HepG2 (cell line): ENCODE data around the gene KLHL18. TPM values are rescaled to one million over a fixed set of nuclear protein-coding genes. Genes with fewer than 3 reads are reported as not detected.

Source experiments
- AGO2 ChIP-seq: fragments of 200-400 bp; formaldehyde crosslinking; optimal IDR thresholded peaks from 2 replicates; pipeline ENCODE3; 2017; ENCODE audit warnings: mild to moderate bottlenecking, low read depth, low read length, moderate library complexity
- ARID3A ChIP-seq: IDR thresholded peaks from 2 replicates; pipeline ENCODE4 v1.6.1; 2012; ENCODE audit warnings: low read depth, low read length, improper control_type of control experiment
- ERF ChIP-seq: IDR thresholded peaks from 2 replicates; pipeline ENCODE4 v1.6.1; 2018; ENCODE audit warnings: missing biosample characterization, missing genetic modification reagents
- HOXD1 ChIP-seq: sonication (generic); formaldehyde crosslinking; IDR thresholded peaks from 2 replicates; pipeline ENCODE4 v1.5.0; 2020; ENCODE audit warnings: missing genetic modification reagents
- LCORL ChIP-seq, 2 experiments: fragments of 450-650 bp in 1 of 2; sonication (generic) in 1 of 2; formaldehyde crosslinking in 1 of 2; IDR thresholded peaks; 2 replicates each; pipeline versions ENCODE4 v1.5.0 to v1.6.1; 2017 to 2020; ENCODE audit warnings: antibody characterized with exemption in 1 of 2, missing genetic modification reagents in 1 of 2
- MEIS1 ChIP-seq: sonication (generic); formaldehyde crosslinking; IDR thresholded peaks from 2 replicates; pipeline ENCODE4 v1.9.0; 2021; ENCODE audit warnings: mild to moderate bottlenecking, missing genetic modification reagents, moderate library complexity, borderline replicate concordance
- MEIS2 ChIP-seq: sonication (generic); formaldehyde crosslinking; IDR thresholded peaks from 2 replicates; pipeline ENCODE4 v1.9.0; 2021; ENCODE audit warnings: mild to moderate bottlenecking, missing genetic modification reagents
- MIER2 ChIP-seq: IDR thresholded peaks from 2 replicates; pipeline ENCODE4 v1.6.1; 2016; ENCODE audit warnings: missing biosample characterization, missing genetic modification reagents
- MYC ChIP-seq: sonication (generic); formaldehyde crosslinking; IDR thresholded peaks from 2 replicates; pipeline ENCODE4 v1.9.0; 2021; ENCODE audit warnings: missing genetic modification reagents, borderline replicate concordance
- NRL ChIP-seq: sonication (generic); formaldehyde crosslinking; IDR thresholded peaks from 2 replicates; pipeline ENCODE4 v1.5.0; 2020; ENCODE audit warnings: missing genetic modification reagents, mild to moderate bottlenecking, moderate library complexity, borderline replicate concordance
- RNF219 ChIP-seq: sonication (generic); formaldehyde crosslinking; IDR thresholded peaks from 2 replicates; pipeline ENCODE4 v1.5.0; 2020; ENCODE audit warnings: mild to moderate bottlenecking, missing genetic modification reagents
- SIX1 ChIP-seq: sonication (generic); formaldehyde crosslinking; IDR thresholded peaks from 2 replicates; pipeline ENCODE4 v1.4.0; 2020; ENCODE audit warnings: missing genetic modification reagents, borderline replicate concordance
- SIX4 ChIP-seq: sonication (generic); formaldehyde crosslinking; IDR thresholded peaks from 2 replicates; pipeline ENCODE4 v1.4.0; 2020; ENCODE audit warnings: missing genetic modification reagents
- TEAD3 ChIP-seq: optimal IDR thresholded peaks from 2 replicates; pipeline ENCODE3; 2016; ENCODE audit warnings: borderline replicate concordance
- TFDP2 ChIP-seq: sonication (generic); formaldehyde crosslinking; IDR thresholded peaks from 2 replicates; pipeline ENCODE4 v1.4.0; 2020; ENCODE audit warnings: missing genetic modification reagents
- TOE1 ChIP-seq: sonication (generic); formaldehyde crosslinking; IDR thresholded peaks from 2 replicates; pipeline ENCODE4 v1.4.0; 2020; ENCODE audit warnings: mild to moderate bottlenecking, missing genetic modification reagents
- ZBTB49 ChIP-seq: sonication (generic); formaldehyde crosslinking; IDR thresholded peaks from 2 replicates; pipeline ENCODE4 v1.4.0; 2020; ENCODE audit warnings: missing genetic modification reagents, borderline replicate concordance
- ZFP62 ChIP-seq: sonication (generic); formaldehyde crosslinking; IDR thresholded peaks from 2 replicates; pipeline ENCODE4 v1.4.0; 2020; ENCODE audit warnings: missing genetic modification reagents
- ZIK1 ChIP-seq: sonication (generic); formaldehyde crosslinking; IDR thresholded peaks from 2 replicates; pipeline ENCODE4 v1.5.0; 2020; ENCODE audit warnings: mild to moderate bottlenecking, low read depth, missing genetic modification reagents, borderline replicate concordance
- ZMYM3 ChIP-seq: sonication (generic); formaldehyde crosslinking; IDR thresholded peaks from 2 replicates; pipeline ENCODE4 v1.5.1; 2020; ENCODE audit warnings: mild to moderate bottlenecking, missing genetic modification reagents
- ZNF34 ChIP-seq: sonication (generic); formaldehyde crosslinking; IDR thresholded peaks from 2 replicates; pipeline ENCODE4 v1.4.0; 2020; ENCODE audit warnings: mild to moderate bottlenecking, missing genetic modification reagents, borderline replicate concordance
- ZNF570 ChIP-seq: sonication (generic); formaldehyde crosslinking; IDR thresholded peaks from 2 replicates; pipeline ENCODE4 v1.4.0; 2020; ENCODE audit warnings: mild to moderate bottlenecking, missing genetic modification reagents, borderline replicate concordance
- ZNF790 ChIP-seq: sonication (generic); formaldehyde crosslinking; IDR thresholded peaks from 2 replicates; pipeline ENCODE4 v1.8.0; 2022; ENCODE audit warnings: missing genetic modification reagents, mild to moderate bottlenecking, borderline replicate concordance
- ZNF792 ChIP-seq: IDR thresholded peaks from 2 replicates; pipeline ENCODE4 v1.6.1; 2016
- polyA plus RNA-seq, 8 experiments: library from polyadenylated mRNA; depleted of rRNA in 3 of 8; stranded (reverse) in 7 of 8; unstranded in 1 of 8; fragments of >200 nt; fragmentation: Illumina TruSeq in 4 of 8; extraction: Trizol in 4 of 8; gene quantifications; 2 replicates each; pipeline versions ENCODE4 v1.2.1 to v1.2.3, GENCODE V29; 2011 to 2016; ENCODE audit warnings: low read depth in 4 of 8, missing spikeins in 1 of 8, mixed read lengths in 1 of 8; ENCODE audit not compliant: insufficient read depth in 1 of 8
- total RNA-seq, 5 experiments: library from RNA; depleted of rRNA; stranded (reverse); fragments of >200 nt; fragmentation: Illumina TruSeq; extraction: Trizol; gene quantifications; 2 replicates each; pipeline ENCODE4 v1.2.3, GENCODE V29; 2016; ENCODE audit warnings: low read depth in 1 of 5

The KLHL18 gene
- total and polyA plus RNA-seq, 2 of the 13 experiments (the other 11 are each of a cell fraction or from before 2014, with no cell fraction given), result 17.5 to 18.8 TPM

- TF ChIP-seq ZFP62 (CRISPR knock-in tag) (no peak), ZNF34 (CRISPR knock-in tag) (no peak), NRL (CRISPR knock-in tag) (peak; percentile 89), ZNF790 (CRISPR knock-in tag) (0 out of 2 replicates have a peak, but pooled peaks have one; percentile 30), SIX4 (CRISPR knock-in tag) (0 out of 2 replicates have a peak, but pooled peaks have one; percentile 21), RNF219 (CRISPR knock-in tag) (peak; percentile 77; the same call in 1 of the 2 replicates), MEIS1 (CRISPR knock-in tag) (no peak), ZNF570 (no peak), ZBTB49 (CRISPR knock-in tag) (peak; percentile 63; the same call in 1 of the 2 replicates), TEAD3 (CRISPR knock-in tag) (peak; percentile 85), ERF (CRISPR knock-in tag) (peak; percentile 94), TOE1 (CRISPR knock-in tag) (no peak), HOXD1 (CRISPR knock-in tag) (peak; percentile 48; the same call in 1 of the 2 replicates), MYC (CRISPR knock-in tag) (peak; percentile 89), ZIK1 (CRISPR knock-in tag) (0 out of 2 replicates have a peak, but pooled peaks have one; percentile 34), ARID3A (no peak), AGO2 (no peak), ZNF792 (CRISPR knock-in tag) (peak; percentile 86), LCORL (IDR thresholded peaks at IDR 0.05) (no peak), LCORL (CRISPR knock-in tag; IDR thresholded peaks at IDR 0.05) (peak; percentile 80), SIX1 (CRISPR knock-in tag) (0 out of 2 replicates have a peak, but pooled peaks have one; percentile 16), MEIS2 (CRISPR knock-in tag) (peak; percentile 65; the same call in 1 of the 2 replicates), ZMYM3 (CRISPR knock-in tag) (peak; percentile 75; the same call in 1 of the 2 replicates), TFDP2 (CRISPR knock-in tag) (peak; percentile 77), MIER2 (CRISPR knock-in tag) (peak; percentile 59; the same call in 1 of the 2 replicates)
Measured at GRCh38 chr3:47379411-47379899, 96.7 kb downstream of the KLHL18 start (continued).
